ENCODE results near the gene ITGB5. TPM values are rescaled to one million over a fixed set of nuclear protein-coding genes. Genes with fewer than 3 reads are reported as not detected.

Gene ITGB5
- total RNA-seq, 2 donors from 2014 or later: 262 to 329 TPM

DNA sequence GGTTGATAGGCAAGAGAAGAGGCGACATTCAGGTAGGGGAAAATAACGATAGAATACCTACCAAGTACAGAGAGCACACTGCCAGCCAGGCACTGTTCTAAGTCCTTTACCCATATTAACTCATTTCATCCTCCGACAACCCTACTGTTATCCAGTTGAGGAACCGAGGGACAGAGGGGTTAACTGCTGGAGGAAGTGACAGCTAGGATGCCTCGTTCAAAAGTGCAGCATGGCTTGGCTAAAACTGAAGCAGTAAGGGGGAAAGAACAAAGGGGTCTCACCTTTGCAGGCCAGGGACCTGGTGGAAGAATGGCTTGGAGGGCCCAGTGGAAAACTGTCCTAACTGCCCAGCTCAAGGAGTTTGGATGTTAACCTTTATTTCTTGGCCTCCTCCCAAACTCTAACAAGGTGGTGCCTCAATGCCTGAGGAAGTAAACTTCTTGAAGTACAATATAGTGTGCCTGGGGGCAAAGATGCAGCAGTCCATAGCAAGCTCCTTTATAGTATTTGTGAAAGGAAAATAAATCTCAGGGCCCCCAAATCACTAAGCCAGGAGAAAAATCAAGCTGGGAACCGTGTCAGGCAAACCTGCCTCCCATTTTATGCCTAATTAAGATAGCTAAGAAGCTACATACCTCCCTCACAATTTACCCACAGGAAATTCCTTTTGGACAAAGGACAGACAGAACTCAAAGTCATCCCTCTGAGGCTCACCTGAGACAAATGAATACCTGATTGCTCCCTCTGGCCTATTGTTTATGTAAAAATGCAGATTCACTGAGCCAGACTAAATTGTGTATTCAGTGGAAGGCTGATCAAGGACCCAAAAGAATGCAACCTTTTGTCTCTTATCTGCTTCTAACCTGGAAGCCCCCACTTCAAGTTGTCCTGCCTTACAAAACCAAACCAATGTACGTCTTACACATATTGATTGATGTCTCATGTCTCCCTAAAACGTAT is 1.6 kb upstream of the ITGB5 start:
- peak overlapping the region; percentile 73 for H3K27ac ChIP-seq (ENCODE audit: low read depth, low read length)

GRCh38 chr3:124887932-124888298 is 750 bp upstream of the ITGB5 start:
- peaks cover 9% of the 10 kb centered on the region for H3K36me3 ChIP-seq (ENCODE audit: control insufficient read depth, insufficient read depth, low read length)
- peaks cover 10% of the 10 kb centered on the region for H3K36me3 Mint-ChIP-seq (ENCODE audit: low read depth)
- peak; percentile 68 for DNase-seq
- peaks cover 52% of the 10 kb centered on the region for H3K4me1 Mint-ChIP-seq
- no peak for TF ChIP-seq CTCF (conservative IDR thresholded peaks at IDR 0.05)
- H3K4me1 ChIP-seq (ENCODE audit: control insufficient read depth, insufficient read depth, low read length): peaks cover 20% of the 10 kb centered on the region
- no peaks in the 10 kb centered on the region for H3K9me3 ChIP-seq (ENCODE audit: control insufficient read depth, low read length)
- H3K27me3 ChIP-seq (ENCODE audit: control insufficient read depth, insufficient read depth, low read length, poor library complexity, severe bottlenecking): no peaks in the 10 kb centered on the region
- 74 to 94% methylated on average over 9 to 11 of the region's 11 CpGs for WGBS, 2 experiments (ENCODE audit: insufficient coverage in 1 of 2, insufficient read length in 1 of 2)
- H3K27ac ChIP-seq (ENCODE audit: low read depth, low read length): no peak overlapping the region
- H3K27me3 Mint-ChIP-seq (ENCODE audit: insufficient read depth): no peaks in the 10 kb centered on the region
- H3K27ac Mint-ChIP-seq: peak overlapping the region; percentile 97
- peak overlapping the region; percentile 87 for H3K9ac ChIP-seq (ENCODE audit: extremely low read depth, low read length, poor library complexity, severe bottlenecking)
- H3K4me3 Mint-ChIP-seq: peak overlapping the region; percentile 87
- no peaks in the 10 kb centered on the region for H3K9me3 Mint-ChIP-seq
- peak overlapping the region; percentile 72 for H3K4me3 ChIP-seq (ENCODE audit: low read length)

More for the DNA sequence above, 1.6 kb upstream of the ITGB5 start:
- H3K4me1 ChIP-seq (ENCODE audit: control insufficient read depth, insufficient read depth, low read length): peaks cover 14% of the 10 kb centered on the region
- WGBS, 2 experiments (ENCODE audit: insufficient coverage in 1 of 2, insufficient read length in 1 of 2): 34 to 53% methylated on average over 6 to 8 of the region's 8 CpGs
- Mint-ChIP-seq H3K9me3 (no peaks in the 10 kb centered on the region), H3K36me3 (ENCODE audit: low read depth) (peaks cover 10% of the 10 kb centered on the region), H3K27me3 (ENCODE audit: insufficient read depth) (no peaks in the 10 kb centered on the region), H3K4me1 (peaks cover 44% of the 10 kb centered on the region), H3K4me3 (peak overlapping the region; percentile 87), H3K27ac (peak overlapping the region; percentile 97)
- peak overlapping the region; percentile 72 for H3K4me3 ChIP-seq (ENCODE audit: low read length)
- H3K36me3 ChIP-seq (ENCODE audit: control insufficient read depth, insufficient read depth, low read length): peaks cover 3% of the 10 kb centered on the region
- peak overlapping the region; percentile 87 for H3K9ac ChIP-seq (ENCODE audit: extremely low read depth, low read length, poor library complexity, severe bottlenecking)
- no peaks in the 10 kb centered on the region for H3K27me3 ChIP-seq (ENCODE audit: control insufficient read depth, insufficient read depth, low read length, poor library complexity, severe bottlenecking)
- no peaks in the 10 kb centered on the region for H3K9me3 ChIP-seq (ENCODE audit: control insufficient read depth, low read length)
- TF ChIP-seq CTCF (conservative IDR thresholded peaks at IDR 0.05): no peak
- DNase-seq: peak; percentile 75

- TF ChIP-seq CTCF (conservative IDR thresholded peaks at IDR 0.05): peak; percentile 24
- Histone ChIP-seq H3K36me3 (ENCODE audit: control insufficient read depth, insufficient read depth, low read length) (peaks cover 17% of the 10 kb centered on the region), H3K27ac (ENCODE audit: low read depth, low read length) (peak overlapping the region; percentile 66), H3K9me3 (ENCODE audit: control insufficient read depth, low read length) (no peaks in the 10 kb centered on the region), H3K4me1 (ENCODE audit: control insufficient read depth, insufficient read depth, low read length) (peaks cover 24% of the 10 kb centered on the region), H3K4me3 (ENCODE audit: low read length) (peak overlapping the region; percentile 99), H3K9ac (ENCODE audit: extremely low read depth, low read length, poor library complexity, severe bottlenecking) (peak overlapping the region; percentile 92), H3K27me3 (ENCODE audit: control insufficient read depth, insufficient read depth, low read length, poor library complexity, severe bottlenecking) (no peaks in the 10 kb centered on the region)
- Mint-ChIP-seq H3K4me1 (peaks cover 63% of the 10 kb centered on the region), H3K36me3 (ENCODE audit: low read depth) (peaks cover 18% of the 10 kb centered on the region), H3K27ac (peak overlapping the region; percentile 95), H3K9me3 (no peaks in the 10 kb centered on the region), H3K27me3 (ENCODE audit: insufficient read depth) (no peaks in the 10 kb centered on the region), H3K4me3 (peak overlapping the region; percentile 87)
- 0% methylated on average over 16 to 87 of the region's 87 CpGs for WGBS, 2 experiments (ENCODE audit: insufficient coverage in 1 of 2, insufficient read length in 1 of 2)
- DNase-seq: peak; percentile 91
These were observed 753 bp downstream of the ITGB5 start for GRCh38 chr3:124886168-124887056.

All from endodermal cell (in vitro differentiated cells).